ENCODE results near the gene ENOSF1.

GRCh38 chr18:655445-655844, 57.0 kb downstream of the ENOSF1 start:
- TF ChIP-seq POLR2A (IDR thresholded peaks at IDR 0.05) = no peak
- TF ChIP-seq, protein P1, sequence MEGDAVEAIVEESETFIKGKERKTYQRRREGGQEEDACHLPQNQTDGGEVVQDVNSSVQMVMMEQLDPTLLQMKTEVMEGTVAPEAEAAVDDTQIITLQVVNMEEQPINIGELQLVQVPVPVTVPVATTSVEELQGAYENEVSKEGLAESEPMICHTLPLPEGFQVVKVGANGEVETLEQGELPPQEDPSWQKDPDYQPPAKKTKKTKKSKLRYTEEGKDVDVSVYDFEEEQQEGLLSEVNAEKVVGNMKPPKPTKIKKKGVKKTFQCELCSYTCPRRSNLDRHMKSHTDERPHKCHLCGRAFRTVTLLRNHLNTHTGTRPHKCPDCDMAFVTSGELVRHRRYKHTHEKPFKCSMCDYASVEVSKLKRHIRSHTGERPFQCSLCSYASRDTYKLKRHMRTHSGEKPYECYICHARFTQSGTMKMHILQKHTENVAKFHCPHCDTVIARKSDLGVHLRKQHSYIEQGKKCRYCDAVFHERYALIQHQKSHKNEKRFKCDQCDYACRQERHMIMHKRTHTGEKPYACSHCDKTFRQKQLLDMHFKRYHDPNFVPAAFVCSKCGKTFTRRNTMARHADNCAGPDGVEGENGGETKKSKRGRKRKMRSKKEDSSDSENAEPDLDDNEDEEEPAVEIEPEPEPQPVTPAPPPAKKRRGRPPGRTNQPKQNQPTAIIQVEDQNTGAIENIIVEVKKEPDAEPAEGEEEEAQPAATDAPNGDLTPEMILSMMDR (IDR thresholded peaks at IDR 0.05) = no peak
